Middle frontal gyrus (tissue), 1 donor: ENCODE data around the gene DSN1.

ENCODE experiments used
- DNase-seq: peaks from one replicate; pipeline ENCODE4 v3.0.0-alpha.2; 2015; ENCODE audit warnings: low spot score; ENCODE audit errors: extremely low spot score

DSN1 gene

DNA sequence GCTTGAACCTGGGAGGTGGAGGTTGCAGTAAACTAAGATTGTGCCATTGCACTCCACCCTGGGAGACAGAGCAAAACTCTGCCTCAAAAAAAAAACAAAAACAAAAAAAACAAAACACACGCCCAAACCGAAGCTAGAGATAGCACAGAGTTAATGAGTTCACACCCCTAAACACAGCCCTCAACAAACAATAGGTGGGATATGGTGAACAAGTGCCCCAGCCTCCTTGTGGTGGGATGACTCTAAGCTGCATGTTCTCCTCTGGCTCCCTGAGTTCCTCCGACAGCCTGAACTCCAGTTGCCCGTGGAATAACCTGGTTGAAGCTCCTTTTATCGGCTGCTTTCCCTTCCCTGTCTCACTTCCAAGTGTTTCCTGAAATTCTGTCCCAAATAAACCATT lies 22.1 kb upstream of the DSN1 start:
- DNase-seq, result no peak

DNA sequence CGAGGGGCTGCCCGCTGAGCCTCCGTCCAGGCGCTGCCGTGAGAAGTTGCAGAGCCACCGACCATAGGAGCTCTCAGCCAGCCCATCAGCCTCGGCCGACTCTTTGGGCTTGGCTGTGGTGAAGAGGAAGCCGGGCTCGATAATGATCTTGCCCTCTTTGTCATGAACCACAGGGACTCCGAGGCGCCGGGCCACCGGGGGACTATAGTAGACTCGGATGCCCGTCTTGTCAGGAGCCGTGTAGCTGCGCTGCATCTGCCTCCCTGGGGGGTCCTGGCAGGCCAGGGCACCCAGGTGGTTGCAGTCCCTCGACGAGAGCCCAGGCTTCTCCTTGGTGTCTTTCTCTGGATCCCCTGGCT lies 20.5 kb upstream of the DSN1 start:
- DNase-seq, result no peak

DNA sequence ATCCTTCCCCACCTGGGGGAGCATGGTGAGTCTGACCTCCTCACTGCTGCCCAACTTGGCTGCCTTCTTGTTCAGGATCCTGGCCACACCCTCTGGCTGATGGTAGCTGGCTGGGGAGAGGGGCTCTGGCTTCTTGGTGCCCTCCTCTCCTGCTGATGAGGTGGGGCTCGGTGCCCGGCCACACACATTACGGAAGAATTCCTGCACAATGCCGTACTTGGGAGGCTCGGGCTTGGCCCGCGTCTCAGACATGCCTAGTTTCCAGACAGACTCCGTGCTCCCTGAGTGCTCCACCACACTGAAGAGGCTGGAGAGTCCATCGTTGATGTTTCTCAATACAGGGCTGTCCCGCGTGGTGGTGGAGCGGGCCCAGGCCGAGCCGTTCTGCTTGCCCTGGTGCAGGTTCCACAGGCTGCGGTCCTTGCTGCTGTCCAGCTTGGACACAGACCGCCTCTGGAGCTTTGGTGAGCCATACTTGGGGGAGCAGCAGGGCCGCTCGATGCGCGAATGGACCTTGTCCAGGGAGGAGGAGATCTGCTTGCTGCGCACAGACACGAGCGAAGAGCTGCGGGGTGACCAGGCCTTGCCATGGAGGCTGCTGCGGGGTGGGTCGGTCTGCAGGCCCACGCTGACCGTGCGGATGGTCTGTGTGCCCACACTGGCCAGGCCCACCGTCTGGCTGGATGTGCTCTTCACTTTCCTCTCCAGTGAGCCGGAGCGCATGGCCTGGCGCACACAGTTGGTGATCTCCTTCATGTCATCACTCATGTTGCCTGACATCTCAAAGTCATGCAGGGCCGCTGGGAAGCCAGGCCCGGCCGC lies 19.9 kb upstream of the DSN1 start:
- DNase-seq, result no peak

DNA sequence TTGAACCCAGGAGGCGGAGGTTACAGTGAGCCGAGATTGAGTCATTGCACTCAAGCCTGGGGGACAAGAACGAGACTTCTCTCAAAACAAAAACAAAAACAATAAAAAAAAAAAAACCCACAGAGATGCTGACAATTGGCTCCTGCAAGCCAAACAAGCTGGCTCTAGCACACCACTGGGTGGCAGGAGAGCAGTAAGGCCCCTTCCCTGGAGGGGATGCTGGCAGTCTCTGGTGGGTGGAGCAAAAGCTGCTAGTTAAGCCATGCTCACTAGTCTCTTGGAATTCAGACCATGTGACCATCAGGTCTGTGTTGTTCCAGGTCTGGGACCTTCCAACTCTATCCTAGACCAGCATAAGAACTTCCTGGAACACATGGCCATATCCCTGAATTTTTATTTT lies 18.9 kb upstream of the DSN1 start:
- DNase-seq, result no peak

DNA sequence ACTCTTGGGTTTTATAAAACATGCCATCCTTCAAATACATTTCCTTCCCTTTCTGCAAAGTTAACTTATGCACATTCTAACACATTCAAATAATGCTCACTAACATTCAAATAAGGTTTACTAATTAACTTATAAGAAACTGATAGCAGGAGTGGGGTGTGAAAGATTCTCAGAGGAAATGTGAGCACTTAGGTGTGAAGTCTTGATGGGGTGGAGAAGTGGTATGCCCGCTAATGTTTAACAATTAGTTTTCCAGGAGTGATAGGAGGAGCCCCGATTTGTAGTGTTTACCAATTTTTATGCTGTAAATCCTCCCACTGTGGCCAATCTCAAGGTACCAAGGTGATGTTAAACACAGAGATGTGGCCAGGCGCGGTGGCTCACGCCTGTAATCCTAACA lies 18.3 kb upstream of the DSN1 start:
- DNase-seq, result no peak

DNA sequence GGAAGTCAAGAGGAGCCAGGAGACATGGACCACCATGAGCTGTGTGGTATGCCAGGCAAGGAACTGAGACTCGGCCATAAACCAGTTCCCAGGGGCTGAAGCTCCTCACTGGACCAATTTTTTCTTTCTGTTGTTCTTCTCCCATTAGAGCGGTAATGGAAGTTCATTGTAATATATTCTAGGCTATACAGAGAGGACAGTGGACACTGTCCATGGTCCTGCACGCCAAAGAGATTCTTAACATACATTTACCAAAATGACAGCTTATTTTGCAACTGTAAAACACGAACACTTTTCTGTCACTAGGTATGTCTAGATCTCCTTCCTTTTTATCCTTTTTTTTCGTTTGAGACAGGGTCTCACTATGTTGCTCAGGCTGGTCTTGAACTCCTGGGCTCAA lies 13.1 kb upstream of the DSN1 start:
- DNase-seq, result no peak

DNA sequence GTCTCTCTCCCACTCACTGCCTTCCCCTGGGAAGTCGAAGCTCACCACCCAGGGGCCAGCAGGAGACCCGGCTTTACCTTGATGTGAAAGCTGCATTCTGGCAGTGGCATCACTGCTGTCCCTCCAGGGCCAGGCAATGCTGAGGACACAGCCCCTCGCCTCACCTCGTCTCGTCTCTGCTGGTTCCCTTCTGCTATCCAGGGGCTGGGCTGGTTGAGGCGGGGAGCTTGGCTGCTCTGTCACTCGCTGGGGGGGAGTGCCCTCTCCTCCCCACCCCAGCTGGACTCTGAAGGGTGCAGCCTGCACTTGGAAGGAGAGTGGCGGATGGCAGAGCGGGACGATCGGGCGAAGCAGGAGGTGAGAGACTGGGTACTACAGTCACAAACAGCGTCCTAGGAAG lies 12.7 kb upstream of the DSN1 start:
- DNase-seq, result no peak

DNA sequence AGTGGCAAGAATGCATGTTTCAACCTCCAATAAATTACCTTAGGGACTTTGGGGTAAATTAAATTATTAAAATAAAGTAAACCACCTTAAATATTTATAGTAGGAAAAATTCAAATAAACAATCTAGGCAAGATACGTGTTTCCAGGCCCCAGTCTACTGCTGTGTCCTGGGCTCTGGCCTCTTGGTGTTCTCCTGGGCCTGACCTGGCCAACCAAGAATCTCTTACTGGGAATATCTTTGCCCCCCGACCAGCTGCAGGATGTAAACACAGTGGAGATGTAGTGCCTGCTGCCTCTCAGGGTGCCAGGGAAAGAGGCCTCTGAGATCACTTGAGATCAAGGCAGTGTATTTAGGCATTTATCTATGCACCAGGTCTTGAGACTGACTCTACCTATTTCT lies 11.7 kb upstream of the DSN1 start:
- DNase-seq, result no peak

DNA sequence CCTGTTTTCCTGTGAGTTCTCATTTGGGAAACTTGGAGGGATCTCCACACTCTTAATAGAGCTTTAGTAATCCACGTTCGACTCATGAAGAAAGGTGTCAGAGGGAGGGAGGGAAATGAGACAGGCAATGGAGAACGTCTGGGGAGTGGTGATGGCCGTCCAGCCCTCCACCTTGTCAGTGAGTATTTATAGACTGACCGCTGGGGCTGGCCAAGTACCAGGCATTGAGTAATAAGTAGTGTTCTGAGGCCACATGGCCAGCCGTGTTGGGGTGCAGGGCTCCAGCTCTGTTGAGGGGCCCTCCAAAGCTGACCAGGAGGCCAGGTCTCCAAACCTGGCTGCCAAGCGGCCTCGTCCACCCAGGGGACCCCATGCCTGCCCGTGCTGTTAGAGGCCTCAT lies 11.3 kb upstream of the DSN1 start:
- no peak for DNase-seq

DNA sequence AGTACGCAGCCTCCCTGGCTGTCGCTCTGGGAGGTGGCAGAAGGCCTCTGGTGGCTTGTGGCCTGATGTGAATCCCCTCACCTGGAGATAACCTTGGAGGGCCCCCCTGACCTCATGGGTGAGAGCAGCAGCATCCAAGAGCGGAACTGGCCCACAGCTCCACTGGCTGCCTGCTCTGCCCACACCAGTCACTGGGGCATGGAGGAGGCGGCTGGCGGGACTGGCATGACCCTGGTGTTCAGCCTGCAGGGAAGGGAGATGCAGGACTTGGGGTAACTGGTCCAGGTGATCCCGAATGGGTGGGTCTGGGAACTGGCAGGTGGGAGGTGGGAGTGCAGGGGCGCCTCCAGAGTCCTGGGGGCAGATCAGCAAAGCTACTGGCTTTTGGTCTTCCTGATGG lies 10.6 kb upstream of the DSN1 start:
- DNase-seq, result no peak

DNA sequence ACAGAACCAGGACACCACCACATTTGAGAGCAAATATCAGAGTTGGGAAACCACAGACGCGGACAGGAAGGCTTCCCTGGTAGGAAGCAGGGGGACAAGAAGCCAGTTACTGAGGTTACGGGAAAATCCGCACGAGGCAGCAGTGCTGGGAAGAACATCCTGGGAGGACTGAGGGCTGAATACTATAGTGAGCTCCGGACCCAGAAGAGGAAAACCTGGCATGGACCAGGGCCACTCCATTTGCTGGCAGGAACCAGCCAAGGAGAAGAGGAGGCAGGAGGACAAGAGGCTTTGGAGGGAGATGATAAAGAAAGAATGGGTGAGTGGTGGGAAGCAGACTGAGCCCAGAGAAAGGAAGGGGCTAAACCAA lies 6.1 kb upstream of the DSN1 start:
- DNase-seq, result no peak

DNA sequence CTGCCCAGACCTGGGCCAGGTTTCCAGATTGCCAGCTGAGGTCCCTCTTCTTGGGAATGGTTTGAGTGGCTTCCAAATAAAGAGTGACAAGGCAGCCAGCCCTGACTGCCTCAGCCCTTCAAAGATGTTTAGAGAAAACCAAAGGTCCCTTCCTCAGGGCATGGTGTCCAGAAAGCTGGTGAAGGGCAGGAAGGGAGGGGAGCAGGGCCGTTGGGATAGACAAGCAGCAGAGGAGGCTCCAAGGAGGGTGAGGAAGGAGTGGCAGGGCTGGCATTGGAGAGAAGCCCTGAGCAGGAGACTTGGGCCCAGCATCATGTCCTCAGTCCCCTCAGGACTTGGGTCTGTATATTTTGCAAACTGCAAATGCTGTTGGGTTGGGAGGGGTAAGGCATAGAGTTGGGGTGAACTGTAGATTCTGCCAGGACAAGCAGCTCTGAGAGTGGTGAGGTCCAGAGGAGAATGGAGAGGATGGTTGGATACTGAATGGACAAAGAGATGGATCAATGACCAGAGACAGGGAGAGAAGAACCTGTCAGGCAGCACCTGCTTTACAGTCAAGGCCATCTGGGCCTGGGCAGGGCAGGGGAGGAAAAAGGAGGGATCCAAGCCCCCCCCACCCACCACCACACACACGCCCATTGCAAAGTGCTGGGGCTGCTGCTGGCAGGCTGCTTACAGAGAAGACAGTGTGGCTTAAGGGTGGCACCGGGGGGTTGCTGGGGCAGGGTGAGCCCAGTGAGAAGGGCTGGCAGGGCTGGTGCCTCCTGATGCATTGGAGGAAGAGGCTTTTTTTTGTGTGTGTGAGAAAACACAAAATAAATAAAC lies 5.5 kb upstream of the DSN1 start:
- no peak for DNase-seq

DNA sequence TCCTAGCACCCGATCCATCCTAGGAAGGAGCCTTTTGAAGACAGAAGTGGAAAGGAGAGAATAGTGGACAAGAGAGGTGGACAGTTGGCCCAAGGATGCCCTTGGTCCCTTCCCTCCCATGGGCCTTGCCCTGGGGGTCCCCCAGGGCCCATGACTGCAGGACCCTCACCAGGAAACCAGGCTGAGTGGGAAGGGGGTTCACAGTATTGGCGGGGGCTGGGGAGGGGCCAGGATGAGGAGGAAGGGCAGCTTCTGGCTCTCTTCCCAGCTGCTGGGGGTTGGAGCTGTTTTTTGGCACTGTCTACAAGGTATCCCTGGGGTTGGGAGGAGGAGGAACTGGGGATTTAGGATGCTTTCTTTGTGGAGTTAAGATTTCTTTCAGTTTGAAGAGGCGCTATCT lies 4.0 kb upstream of the DSN1 start:
- DNase-seq, result no peak

DNA sequence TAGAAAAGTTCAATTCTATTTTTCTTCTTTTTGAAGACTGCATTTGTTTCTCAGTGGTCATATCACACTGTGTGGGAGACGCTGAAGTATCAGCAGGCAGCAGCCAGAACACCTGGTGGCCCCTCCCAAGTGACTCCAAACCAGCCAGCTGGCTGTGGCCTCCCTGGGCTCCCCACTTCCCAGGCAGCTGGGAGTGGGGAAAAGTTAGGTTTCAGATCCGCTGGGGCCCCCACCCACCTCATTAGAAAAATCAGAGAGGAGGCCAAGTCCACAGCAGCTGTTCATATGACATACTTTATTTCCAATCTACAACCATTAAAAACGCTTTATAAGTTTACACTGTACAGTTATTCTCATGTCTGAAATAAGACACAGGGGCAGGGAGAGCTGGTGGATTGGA lies 3.6 kb upstream of the DSN1 start:
- DNase-seq, result no peak

DNA sequence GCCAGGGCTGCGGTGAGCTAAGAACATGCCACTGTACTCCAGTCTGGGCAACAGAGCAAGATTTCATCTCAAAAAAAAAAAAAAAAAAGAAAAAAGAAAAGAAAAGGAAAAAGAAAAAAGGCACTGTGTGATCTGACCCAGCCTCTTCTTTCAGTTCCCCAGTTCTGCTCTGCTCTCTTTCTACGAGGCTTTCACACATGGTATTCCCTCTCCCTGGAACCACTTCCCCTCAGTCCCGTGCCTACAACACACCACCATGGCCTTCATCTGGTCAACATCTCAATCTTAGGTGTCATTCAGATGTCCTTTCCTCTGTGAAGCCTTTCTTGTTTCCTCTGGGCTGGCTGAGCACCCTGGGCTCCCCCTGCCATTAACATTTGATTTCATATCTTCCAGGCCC lies 2.3 kb upstream of the DSN1 start:
- DNase-seq, result no peak

DNA sequence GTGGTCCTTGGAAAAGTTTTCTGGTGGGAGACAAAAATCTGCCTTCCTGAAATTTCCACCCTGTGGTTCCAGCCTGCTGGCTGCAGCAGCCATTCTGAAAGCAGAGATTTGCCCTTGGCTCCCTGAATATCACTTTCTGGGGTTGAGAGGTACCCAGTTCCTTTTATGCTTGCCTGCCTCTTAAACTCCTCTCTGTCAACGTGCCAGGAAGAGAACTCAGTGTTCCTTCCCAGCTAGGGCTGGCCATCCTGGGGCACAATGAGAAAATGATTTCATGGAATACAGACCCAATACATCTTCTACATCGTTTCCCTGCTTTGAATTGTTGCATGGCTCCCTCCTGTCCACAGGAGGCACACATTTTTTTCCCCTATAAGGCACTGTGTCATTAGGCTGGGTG lies 1.6 kb upstream of the DSN1 start:
- DNase-seq, result no peak

DNA sequence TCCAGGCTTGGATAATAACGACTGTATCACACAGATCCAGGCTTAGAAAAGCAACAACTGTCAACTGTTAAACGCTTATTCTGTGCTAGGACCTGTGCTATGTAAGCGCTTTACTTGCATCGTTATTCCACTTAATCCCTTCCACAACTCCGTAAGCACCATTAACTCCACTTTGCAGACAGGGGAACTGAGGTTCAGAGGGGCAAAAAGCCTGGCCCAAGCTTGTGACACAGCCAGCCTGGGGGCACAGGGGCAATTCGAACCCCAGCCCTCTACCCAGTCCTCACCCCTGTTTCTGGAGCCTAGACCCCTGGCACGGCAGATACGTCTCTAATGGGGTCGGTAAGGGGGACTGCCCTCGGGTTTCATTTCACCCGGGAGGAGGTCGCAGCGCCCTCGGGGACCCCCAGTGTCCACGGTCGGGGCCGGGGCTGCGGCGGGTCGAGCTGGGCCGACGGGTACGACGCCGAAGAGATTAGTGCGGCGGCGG lies 411 bp downstream of the DSN1 start:
- no peak for DNase-seq

DNA sequence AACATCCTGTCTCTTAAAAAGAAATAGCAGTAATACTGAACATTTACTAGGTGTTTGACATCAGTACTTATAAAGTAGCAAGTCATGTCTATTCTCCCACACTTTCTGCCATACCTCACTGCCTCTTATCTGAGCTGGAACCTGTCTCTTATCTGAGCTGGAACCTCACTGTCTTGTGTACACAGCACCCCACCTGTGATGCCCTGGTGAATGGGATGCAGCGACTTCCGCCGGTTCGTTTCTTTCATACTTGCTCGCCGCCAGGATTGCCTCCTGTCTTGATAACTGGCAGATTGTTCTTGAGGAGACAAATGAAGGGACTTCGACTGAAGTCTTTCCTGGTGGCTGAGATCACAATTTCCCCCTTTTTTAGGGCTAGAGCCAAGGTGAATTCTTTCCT lies 2.9 kb downstream of the DSN1 start:
- DNase-seq, result no peak

DNA sequence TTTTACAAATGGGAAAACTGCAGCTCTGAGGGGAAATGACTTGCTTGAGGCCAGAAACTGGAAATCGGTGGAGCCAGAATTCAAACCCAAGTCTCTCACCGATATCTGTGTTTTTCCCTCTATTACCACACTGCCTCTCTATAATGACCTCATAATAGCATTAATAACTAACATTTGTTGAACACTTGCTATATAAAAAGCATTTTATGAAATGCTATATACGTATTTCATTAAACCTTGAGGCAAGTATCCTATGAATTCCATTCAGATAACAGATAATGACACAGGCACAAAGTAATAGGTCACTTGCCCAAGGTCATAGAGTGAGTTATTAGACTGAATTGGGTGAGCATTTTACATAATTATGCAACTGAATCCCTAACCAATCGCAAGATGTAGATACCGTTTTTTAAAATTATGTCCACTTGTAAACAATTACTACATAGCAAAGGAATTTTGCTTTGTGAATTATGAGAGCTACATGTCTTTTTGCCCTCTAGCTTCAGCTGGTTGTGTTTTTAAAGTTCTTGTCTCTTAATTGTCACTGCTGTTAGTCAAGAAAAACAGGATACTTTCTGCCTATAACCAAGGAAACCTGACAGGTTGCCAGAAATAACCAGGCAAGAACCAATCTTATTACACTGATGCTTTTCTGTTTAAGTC lies 4.7 kb downstream of the DSN1 start:
- no peak for DNase-seq

DNA sequence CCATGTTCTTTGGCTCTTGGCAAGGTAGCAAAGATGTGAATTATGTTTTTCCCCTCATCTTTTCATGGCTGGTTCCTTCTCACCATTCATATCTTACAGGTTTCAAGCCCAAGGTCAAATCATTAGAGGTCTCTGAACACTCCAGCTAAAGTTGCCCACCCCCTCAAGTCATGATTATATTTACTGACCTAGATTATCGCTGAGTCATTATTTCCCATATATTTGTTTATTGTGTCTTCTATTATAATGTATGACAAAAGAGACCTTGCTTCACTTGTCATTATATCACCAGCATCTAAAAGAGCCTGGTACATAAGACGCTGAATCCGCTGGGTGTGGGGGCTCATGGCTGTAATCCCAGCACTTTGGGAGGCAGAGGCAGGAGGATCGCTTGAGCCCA lies 12.4 kb downstream of the DSN1 start:
- DNase-seq, result no peak

DNA sequence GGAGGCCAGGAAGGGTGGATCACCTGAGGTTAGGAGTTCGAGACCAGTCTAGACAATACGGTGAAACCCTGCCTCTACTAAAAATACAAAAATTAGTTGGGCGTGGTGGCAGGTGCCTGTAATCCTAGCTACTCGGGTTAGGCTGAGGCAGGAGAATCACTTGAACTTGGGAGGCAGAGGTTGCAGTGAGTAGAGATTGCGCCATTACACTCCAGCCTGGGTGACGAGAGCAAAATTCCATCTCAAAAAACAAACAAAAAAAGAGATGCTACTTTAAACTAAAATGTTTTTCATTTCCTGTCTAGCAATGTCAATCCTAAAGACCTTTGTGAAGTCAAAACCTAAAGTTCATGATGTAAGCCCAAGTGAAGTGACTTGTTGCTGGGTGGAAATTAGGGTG lies 12.9 kb downstream of the DSN1 start:
- DNase-seq, result no peak

DNA sequence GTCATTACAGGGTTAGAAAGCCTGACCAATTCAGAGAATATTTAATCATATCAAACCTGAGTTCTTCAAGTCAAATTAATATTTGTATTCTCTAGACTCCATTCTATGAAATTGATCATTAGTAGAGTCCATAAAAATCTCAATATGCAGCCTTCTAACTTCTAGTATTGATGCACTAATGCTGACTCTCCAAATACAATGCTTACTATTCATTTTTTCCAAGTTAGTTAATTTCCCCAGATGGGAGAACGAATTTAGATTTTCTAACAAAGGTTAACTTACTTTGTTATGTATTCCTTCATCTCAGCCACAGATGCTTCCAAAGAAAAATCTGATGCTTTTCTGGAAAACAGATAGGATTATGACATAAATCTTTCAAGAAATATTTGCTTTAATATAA lies 15.3 kb downstream of the DSN1 start:
- no peak for DNase-seq
